Measurements from ENCODE around the gene SGTA.

SGTA gene

GRCh38 chr19:2809387-2810140 is 26.5 kb upstream of the SGTA start:
- DNase-seq (ENCODE audit: low spot score): no peak

GRCh38 chr19:2808129-2808941 is 25.3 kb upstream of the SGTA start:
- no peak for DNase-seq (ENCODE audit: low spot score)

DNA sequence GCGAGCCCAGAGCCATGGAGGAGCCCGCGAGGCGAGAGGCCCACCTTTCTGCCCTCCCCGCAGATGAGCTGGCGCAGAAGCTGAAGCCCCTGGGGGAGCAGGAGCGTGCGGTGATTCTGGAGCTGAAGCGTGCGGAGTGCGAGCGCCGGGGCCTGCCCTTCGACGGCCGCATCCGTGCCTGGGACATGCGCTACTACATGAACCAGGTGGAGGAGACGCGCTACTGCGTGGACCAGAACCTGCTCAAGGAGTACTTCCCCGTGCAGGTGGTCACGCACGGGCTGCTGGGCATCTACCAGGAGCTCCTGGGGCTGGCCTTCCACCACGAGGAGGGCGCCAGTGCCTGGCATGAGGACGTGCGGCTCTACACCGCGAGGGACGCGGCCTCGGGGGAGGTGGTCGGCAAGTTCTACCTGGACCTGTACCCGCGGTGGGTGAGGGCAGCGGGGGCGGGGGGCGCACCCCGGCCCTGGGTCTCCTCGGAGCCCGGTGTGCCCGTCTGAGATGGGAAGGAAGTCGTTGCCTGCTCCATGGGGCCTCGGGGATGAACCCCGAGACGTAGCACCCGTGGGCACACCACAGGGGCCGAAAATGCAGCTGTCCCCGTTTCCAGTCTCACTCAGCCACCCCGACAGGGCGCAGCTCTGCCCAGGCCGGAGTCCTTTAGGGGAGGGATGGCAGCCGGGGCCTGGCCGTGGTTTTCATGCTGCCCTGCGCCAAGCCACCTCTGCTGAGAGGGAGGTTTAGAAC is 24.5 kb upstream of the SGTA start:
- no peak for DNase-seq (ENCODE audit: low spot score)

- DNase-seq (ENCODE audit: low spot score): no peak
Observed at GRCh38 chr19:2806736-2807378, 23.8 kb upstream of the SGTA start.

GRCh38 chr19:2805991-2806649 is 23.0 kb upstream of the SGTA start:
- DNase-seq (ENCODE audit: low spot score): no peak

DNA sequence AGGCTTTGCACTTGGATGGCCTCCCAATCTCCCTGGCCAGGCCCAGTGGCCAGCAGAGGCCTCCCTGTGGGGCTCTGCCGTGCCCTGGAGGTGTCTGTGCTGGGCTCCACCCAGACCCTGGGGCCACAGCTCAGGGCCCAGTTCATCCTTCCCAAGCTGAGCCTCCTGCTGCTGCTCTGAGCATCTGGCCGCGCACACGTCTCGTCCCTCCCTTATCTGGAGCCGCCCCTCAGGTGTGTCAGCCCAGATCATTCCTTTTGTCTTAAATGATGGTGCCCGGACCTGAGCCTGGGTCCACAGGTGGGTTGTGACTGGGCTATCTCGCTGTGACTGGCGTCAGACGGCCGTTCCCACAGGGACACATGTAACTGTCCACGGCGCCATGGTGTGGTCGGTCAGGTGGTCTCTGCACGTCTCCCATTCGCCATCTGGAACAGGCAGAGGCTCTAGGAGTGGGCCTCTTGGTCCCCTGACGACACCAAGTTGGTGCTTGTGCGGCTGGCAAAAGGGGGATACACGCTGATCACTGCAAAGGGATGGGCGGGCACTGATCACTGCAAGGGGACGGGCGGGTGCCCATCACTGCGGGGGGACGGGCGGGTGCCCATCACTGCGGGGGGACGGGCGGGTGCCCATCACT is 22.3 kb upstream of the SGTA start:
- DNase-seq (ENCODE audit: low spot score): no peak

DNA sequence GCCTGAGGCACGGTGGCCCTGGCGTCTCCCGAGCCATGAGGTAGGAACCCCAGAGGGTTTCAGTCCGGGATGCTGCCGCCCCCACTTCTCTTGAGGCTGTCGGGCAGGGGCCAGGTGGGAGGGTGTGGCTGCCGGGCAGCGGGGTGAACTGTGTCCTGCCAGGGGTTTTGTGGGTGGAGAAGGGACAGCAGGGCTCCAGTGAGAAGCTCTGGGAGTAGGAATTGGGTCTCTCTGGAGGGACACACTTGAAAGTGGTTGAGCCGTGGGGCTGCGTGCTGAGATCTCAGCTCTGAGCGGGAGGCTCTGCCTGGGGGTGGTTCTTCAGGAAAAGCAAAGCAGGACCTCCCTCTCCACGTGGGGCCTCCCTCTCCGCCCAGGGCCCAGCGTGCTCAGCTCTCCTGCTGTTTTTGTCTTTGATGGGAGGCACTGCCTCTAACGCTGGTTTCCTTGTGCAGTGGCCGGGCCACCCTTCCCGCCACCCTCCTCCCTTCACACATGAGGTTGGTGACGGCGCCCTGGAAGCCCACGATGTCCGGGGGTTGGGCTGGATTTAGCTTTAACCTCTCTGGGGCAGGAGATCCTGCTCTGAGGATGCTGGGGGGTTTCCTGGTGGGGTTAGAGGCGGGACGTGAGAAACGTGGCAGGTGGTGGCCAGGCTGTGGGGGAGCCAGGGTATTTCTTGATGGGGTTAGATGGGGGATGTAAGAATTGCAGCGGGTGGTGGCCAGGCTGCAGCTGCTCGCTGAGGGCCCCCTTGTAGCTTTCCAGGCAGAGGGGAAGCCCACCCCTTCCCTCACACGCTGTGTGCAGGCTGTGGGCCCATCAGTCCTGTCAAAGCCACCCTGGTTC is 21.3 kb upstream of the SGTA start:
- no peak for DNase-seq (ENCODE audit: low spot score)

GRCh38 chr19:2803486-2804155 is 20.5 kb upstream of the SGTA start:
- DNase-seq (ENCODE audit: low spot score): no peak

DNA sequence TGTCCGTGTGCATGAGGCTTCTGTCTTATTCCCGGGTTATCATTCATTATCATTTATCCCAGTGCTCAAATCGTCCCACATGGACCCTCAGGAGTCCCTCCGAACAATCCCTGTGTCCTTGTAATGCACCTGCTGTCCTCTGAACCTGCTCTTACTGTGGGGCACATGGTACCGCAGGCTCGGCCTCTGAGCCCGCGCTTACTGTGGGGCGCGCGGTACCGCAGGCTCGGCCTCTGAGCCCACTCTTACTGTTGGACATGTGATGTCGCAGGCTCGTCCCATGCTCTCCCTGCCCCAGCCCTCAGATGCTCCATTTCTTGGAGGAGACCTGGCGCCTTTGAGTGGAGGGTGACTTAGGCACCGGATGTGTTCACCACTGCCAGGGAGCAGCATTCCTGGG is 19.8 kb upstream of the SGTA start:
- no peak for DNase-seq (ENCODE audit: low spot score)

DNA sequence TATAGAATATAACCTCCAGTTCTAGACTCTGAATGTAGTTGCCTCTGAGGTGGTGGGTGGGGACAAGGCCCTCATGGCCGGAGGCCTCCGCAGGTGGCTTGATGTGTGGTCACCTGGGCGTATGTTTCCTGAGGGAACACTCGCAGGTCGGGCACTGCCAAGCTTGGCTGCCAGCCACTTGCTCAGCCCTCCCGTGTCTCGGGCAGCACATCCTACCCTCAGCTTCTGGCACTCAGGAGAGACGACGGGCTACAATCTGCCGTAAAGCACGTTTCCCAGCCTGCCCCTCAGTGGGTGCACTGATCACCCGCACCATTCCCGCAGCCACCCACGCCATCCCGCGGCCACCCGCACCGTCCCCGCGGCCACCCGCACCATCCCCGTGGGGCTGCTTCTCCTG is 17.4 kb upstream of the SGTA start:
- DNase-seq (ENCODE audit: low spot score): no peak

DNA sequence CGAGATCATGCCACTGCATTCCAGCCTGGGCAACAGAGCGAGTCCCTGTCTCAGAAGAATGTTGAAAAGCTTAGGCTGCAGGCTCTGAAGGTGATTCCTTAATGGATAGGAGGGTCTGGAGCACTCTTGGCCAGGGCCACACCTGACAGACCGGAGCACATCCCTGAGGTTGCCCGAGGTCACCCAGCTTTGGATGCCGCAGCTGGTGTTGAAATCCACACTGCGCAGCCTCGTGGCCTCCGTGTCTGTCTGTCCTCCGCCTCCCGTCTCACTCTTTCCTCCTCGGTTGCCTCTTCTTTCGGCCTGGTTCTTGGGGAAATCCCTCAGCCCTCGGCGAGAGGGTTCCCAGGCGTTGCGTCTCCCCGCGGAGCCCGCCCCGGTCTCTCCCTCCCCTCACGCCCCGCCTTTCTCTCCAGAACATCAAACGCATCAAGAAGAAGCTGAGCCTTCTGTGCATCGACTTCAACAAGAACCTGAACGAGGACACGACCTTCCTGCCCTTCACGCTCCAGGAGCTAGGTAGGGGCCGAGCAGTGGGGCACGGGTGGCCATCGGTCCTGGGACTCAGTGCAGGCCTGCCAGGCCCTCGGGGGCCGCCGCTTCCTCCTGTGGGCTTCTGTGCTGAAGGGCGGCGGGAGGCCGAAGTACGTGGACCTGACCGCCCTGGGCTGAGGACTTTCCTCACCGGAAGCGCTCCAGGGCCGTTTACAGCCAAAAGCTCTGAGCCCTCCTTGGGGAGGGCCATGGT is 16.4 kb upstream of the SGTA start:
- DNase-seq (ENCODE audit: low spot score): no peak

GRCh38 chr19:2798733-2799132 is 15.7 kb upstream of the SGTA start:
- DNase-seq (ENCODE audit: low spot score): no peak

- no peak for DNase-seq (ENCODE audit: low spot score)
Observed at GRCh38 chr19:2798158-2798685, 15.1 kb upstream of the SGTA start.

DNA sequence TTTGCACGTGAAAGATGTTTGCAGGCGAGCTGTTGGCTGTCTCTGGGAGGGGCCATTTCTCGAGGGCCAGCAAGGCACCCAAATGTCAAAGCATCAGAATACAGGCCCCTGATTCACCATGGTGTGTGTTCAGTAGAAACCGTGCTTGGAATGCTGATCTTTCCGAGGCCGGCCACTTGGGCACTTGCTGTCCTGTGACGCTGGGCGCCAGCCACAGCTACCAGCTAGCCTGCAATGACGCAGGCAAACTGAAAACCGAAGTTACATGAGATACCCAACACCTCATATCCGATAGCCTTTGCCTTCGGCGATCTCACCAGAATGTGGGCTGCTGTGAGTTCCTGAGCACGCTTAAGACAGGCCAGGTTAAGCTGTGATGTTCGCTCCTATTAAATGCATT is 14.2 kb upstream of the SGTA start:
- no peak for DNase-seq (ENCODE audit: low spot score)

DNA sequence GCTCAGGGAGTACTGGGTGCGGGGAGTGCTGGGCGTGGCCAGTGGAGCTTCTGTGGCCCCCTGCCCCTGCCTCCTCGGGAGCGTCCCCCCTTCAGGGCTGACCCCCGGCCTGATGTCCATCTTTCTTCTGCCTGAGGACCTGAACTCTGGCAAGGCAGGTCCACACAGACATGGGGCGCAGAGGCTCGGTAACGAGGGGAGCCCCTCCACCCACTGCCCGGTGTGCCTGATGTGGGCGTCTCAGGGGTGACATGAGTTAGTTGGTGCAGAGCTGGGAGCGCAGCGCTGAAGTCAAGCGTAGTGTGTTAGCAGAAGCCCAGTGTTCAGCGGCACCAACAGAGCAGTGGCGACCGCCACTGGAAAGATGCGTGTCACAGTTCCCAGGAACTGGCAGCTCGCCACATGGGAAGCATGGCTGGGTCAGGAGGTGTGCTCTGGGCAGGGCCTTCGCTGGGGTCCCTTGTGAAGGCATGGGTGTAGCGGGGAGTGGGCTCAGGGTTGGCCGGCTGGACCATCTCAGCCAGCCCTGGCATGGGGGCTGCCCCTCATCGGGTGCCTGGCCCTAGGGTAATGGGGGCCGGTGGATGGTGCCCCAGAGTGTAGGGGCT is 13.7 kb upstream of the SGTA start:
- no peak for DNase-seq (ENCODE audit: low spot score)

DNA sequence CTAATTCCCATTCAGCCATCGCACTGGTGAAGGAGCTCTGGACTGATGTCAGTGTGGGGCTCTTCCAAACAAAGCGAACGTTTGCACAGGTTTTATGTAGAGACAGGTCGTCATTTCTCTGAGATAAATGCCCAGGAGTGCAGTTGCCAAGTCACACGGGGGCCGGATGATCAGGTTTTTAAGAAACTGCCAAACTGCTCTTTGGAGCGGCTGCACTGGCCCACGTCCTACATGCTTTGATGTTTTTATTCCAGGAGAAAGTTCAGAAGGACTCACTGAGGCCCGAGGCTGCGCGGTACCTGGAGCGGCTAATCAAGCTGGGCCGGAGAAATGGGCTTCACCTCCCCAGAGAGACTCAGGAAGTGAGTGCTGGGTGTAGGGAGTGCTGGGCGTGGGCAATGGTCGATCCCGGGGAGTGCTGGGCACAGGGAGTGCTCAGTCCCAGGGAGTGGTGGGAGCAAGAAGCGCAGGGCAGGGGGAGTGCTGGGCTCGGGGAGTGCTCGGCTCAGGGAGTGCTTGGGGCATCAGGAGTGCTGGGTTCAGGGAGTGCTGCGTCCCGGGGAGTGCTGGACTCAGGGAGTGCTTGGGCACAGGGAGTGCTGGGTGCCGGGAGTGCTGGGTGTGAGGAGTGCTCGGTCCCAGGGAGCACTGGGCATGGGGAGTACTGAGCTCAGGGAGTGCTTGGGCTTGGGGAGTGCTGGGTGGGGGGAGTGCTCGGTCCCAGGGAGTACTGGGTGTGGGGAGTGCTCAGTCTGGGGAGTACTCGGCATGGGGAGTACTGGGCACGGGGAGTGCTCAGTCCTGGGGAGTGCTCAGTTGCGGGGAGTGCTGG is 13.0 kb upstream of the SGTA start:
- no peak for DNase-seq (ENCODE audit: low spot score)

GRCh38 chr19:2793577-2793976 is 10.5 kb upstream of the SGTA start:
- DNase-seq (ENCODE audit: low spot score): no peak

Measured in putamen (tissue), 1 donor.